Breast epithelium (tissue), 3 donors: Measurements from ENCODE around the gene CYFIP1.

ENCODE experiments used
- POLR2A ChIP-seq: fragments of 450-650 bp; IDR thresholded peaks from one replicate; pipeline ENCODE4 v1.6.1; 2016; ENCODE audit warnings: antibody characterized with exemption, mild to moderate bottlenecking, moderate library complexity
- POLR2AphosphoS5 ChIP-seq, 3 donors: sonication (generic); formaldehyde crosslinking; IDR thresholded peaks; one replicate each; pipeline ENCODE4 v1.6.1; 2017; ENCODE audit warnings: antibody characterized with exemption in 3 of 3
- TF ChIP-seq, protein P1 (sequence below), 3 donors: fragments of 450-650 bp; IDR thresholded peaks; one replicate each; pipeline ENCODE4 v1.5.1; 2016 to 2017; ENCODE audit warnings: antibody characterized with exemption in 3 of 3, mild to moderate bottlenecking in 3 of 3, moderate library complexity in 3 of 3

- TF ChIP-seq POLR2AphosphoS5 (IDR thresholded peaks at IDR 0.05) (no peak), POLR2A (no peak)
- TF ChIP-seq, protein P1, sequence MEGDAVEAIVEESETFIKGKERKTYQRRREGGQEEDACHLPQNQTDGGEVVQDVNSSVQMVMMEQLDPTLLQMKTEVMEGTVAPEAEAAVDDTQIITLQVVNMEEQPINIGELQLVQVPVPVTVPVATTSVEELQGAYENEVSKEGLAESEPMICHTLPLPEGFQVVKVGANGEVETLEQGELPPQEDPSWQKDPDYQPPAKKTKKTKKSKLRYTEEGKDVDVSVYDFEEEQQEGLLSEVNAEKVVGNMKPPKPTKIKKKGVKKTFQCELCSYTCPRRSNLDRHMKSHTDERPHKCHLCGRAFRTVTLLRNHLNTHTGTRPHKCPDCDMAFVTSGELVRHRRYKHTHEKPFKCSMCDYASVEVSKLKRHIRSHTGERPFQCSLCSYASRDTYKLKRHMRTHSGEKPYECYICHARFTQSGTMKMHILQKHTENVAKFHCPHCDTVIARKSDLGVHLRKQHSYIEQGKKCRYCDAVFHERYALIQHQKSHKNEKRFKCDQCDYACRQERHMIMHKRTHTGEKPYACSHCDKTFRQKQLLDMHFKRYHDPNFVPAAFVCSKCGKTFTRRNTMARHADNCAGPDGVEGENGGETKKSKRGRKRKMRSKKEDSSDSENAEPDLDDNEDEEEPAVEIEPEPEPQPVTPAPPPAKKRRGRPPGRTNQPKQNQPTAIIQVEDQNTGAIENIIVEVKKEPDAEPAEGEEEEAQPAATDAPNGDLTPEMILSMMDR (IDR thresholded peaks at IDR 0.05): no peak
Observed at GRCh38 chr15:22868495-22868894, 111.7 kb downstream of the CYFIP1 start.
